Dermis microvascular lymphatic vessel endothelial cell (primary cell): ENCODE results near the gene GAP43. TPM values are rescaled to one million over a fixed set of nuclear protein-coding genes. Genes with fewer than 3 reads are reported as not detected.

Experiments
- DNase-seq, 2 donors: peaks; one replicate each; pipeline versions ENCODE4 v3.0.0 to v3.0.0-alpha.2; 2010; ENCODE audit warnings: low read depth in 2 of 2
- total RNA-seq: library from RNA; depleted of rRNA; stranded (reverse); fragments of >200 nt; gene quantifications from 2 replicates; pipeline ENCODE4 v1.2.1, GENCODE V29; 2014

Gene GAP43
- total RNA-seq, 1 donor from 2014 or later = not detected

DNA sequence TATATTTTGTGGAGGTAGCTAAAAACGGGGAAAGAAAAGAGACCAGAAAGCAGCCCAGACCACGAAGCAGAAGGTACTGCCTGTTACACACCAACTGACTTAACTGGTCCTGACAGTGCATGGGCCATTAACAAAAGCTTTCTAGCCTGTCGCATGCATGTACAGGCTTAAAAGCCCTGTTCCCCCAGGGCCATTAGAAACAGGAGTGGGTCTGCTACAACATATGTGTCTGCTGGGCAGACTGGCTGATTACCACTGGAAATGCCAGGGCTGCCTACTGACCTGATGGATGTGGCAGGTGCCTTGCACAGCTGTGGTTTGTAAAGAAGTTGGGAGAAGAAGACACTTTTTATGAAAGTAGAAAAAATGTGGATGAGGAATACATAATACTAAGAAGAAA is 137.4 kb downstream of the GAP43 start:
- no peak for DNase-seq

DNA sequence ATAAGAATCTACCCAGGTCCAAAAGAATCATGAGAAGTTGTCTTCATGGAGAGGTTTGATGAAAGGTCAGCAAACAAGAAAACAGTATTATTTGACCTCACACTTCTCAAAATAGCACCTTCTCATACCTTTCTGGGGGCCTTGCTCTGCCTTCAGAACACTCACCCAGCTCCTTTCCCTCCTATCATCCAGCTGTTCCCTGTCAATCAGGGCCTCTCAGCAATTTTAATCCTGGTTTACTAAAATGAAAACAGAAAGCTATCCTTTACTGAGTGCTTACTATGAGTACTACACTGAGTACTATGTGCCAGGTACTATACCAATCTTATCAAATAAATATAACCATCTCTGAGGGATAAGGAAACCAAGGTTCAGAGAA is 138.6 kb downstream of the GAP43 start:
- no peak for DNase-seq

DNA sequence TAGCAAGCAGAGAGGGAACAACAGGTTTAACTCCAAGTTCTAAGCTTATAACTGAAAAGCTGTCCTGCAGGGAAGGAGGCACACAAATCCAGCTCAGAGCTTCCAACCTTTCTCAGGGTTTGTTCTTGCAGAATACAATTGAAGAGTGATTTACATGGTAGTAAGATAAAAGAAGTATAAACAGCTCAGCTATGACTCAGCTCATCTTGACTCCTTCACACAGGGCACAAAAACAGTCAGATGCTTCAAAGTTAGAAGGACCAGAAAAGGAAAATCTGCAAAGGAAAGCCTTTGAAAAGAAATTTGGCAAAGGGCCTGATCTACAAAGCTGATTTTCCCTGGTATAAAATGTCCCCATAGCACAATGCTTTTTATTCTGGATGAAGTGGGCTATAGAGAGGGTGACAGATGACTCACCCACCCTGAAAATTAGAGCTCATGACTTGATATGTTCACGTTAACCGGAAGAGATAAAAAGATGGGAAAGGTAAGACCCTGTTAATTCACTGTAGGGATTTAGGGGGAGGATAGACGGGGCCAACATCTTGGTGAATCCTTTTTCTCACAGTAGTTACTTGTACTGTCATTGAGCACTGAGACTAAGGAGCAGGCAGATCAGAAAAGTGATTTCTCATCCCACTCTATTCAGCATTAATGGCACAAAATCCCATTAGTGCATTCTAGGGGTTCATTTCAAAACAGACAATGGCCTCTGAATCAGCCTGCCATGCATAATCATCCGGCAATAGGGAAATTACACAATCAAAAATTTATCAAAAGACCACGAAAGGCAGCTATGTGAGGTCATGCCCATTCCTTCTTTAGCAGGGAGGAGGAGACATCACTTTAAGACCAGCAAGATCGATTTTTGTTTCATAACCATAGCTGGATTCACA is 143.5 kb downstream of the GAP43 start:
- no peak for DNase-seq

DNA sequence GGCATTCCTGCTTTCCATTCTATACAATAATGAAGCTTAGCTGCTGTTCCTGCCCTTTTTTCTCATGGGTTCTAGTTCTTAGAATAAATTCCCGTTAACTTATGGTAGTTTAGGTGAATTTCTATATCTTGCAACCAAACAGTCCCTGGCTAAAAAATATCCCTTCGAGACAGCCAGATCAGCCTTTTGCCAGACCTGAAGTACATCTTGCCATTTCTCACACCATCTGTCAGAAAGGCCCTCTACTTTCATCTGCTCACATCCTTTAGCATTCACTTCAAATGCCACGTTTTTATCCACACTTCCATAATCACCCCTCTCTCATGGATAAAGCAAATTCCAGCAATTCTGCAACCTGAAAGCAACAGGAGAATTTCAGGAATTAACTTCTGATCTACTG is 145.4 kb downstream of the GAP43 start:
- DNase-seq = no peak
